ENCODE measurements around the gene PAQR6.

Gene PAQR6

GRCh38 chr1:156247460-156248322 lies at the start of gene PAQR6:
TSS of gene PAQR6 (minus strand) at chr1:156248056. CDS start at chr1:156246731, 1,325 bp downstream.
- no peak for DNase-seq (ENCODE audit: low spot score)

- peak; percentile 82 for DNase-seq (ENCODE audit: low spot score)
These were observed 47.6 kb upstream of the PAQR6 start, which contains the start of gene GLMP for GRCh38 chr1:156295391-156295947. TSS of gene GLMP (minus strand) at chr1:156295679. CDS start at chr1:156295645, 34 bp downstream.

GRCh38 chr1:156293895-156294294 lies 46.0 kb upstream of the PAQR6 start:
- no peak for DNase-seq (ENCODE audit: low spot score)

GRCh38 chr1:156293098-156293434 lies 45.2 kb upstream of the PAQR6 start:
- DNase-seq (ENCODE audit: low spot score): no peak

GRCh38 chr1:156291226-156292061 lies 43.6 kb upstream of the PAQR6 start:
- no peak for DNase-seq (ENCODE audit: low spot score)

GRCh38 chr1:156289857-156290256 lies 42.0 kb upstream of the PAQR6 start:
- DNase-seq (ENCODE audit: low spot score): no peak

- DNase-seq (ENCODE audit: low spot score): no peak
These were observed 38.2 kb upstream of the PAQR6 start for GRCh38 chr1:156286061-156286460.

- no peak for DNase-seq (ENCODE audit: low spot score)
These were observed 37.6 kb upstream of the PAQR6 start for GRCh38 chr1:156285437-156285836.

- no peak for DNase-seq (ENCODE audit: low spot score)
These were observed 36.9 kb upstream of the PAQR6 start for GRCh38 chr1:156284757-156285156.

GRCh38 chr1:156284112-156284511 lies 36.3 kb upstream of the PAQR6 start, which contains the start of gene TMEM79:
TSS of gene TMEM79 (plus strand) at chr1:156284325. CDS start at chr1:156285227, 902 bp downstream.
- no peak for DNase-seq (ENCODE audit: low spot score)

GRCh38 chr1:156283521-156283920 lies 35.7 kb upstream of the PAQR6 start:
- no peak for DNase-seq (ENCODE audit: low spot score)

GRCh38 chr1:156282479-156283222 lies 34.8 kb upstream of the PAQR6 start, which contains the start of gene SMG5:
TSS of gene SMG5 (minus strand) at chr1:156282825. CDS start at chr1:156282680, 145 bp downstream.
- DNase-seq (ENCODE audit: low spot score): peak; percentile 98

GRCh38 chr1:156281693-156282478 lies 34.0 kb upstream of the PAQR6 start:
- DNase-seq (ENCODE audit: low spot score): peak; percentile 75

- peak; percentile 80 for DNase-seq (ENCODE audit: low spot score)
These were observed 33.4 kb upstream of the PAQR6 start for GRCh38 chr1:156281281-156281680.

- no peak for DNase-seq (ENCODE audit: low spot score)
These were observed 32.0 kb upstream of the PAQR6 start for GRCh38 chr1:156279837-156280236.

- DNase-seq (ENCODE audit: low spot score): no peak
These were observed 29.1 kb upstream of the PAQR6 start for GRCh38 chr1:156276966-156277381.

GRCh38 chr1:156276532-156276931 lies 28.7 kb upstream of the PAQR6 start:
- no peak for DNase-seq (ENCODE audit: low spot score)

- DNase-seq (ENCODE audit: low spot score): no peak
These were observed 22.5 kb upstream of the PAQR6 start for GRCh38 chr1:156270314-156270713.

- peak; percentile 24 for DNase-seq (ENCODE audit: low spot score)
These were observed 20.5 kb upstream of the PAQR6 start for GRCh38 chr1:156268336-156268735.

- DNase-seq (ENCODE audit: low spot score): no peak
These were observed 18.2 kb upstream of the PAQR6 start for GRCh38 chr1:156266051-156266450.

- no peak for DNase-seq (ENCODE audit: low spot score)
These were observed 15.4 kb upstream of the PAQR6 start for GRCh38 chr1:156263288-156263655.

Data from RKO (cell line).